LNCaP clone FGC (cell line): ENCODE data around the gene MYOC.

ENCODE experiments used
- DNase-seq: peaks from one replicate; pipeline ENCODE4 v3.0.0-alpha.2; 2011; ENCODE audit warnings: low read depth
- H3K4me3 ChIP-seq: 2 replicates; pipeline ENCODE4 v1.5.1; 2011; ENCODE audit warnings: mild to moderate bottlenecking, low read depth, low read length, control low read depth
- CTCF ChIP-seq: IDR thresholded peaks from 2 replicates; pipeline ENCODE4 v1.5.1; 2012; ENCODE audit warnings: mild to moderate bottlenecking; ENCODE audit not compliant: control insufficient read depth, insufficient read depth; ENCODE audit errors: extremely low read depth

MYOC gene

GRCh38 chr1:171670739-171671138 lies 18.3 kb upstream of the MYOC start:
- H3K4me3 ChIP-seq, result no peak overlapping the region
- TF ChIP-seq CTCF, result no peak
- no peak for DNase-seq

GRCh38 chr1:171668372-171668771 lies 15.9 kb upstream of the MYOC start:
- DNase-seq, result no peak
- TF ChIP-seq CTCF, result no peak
- H3K4me3 ChIP-seq, result no peak overlapping the region

- TF ChIP-seq CTCF, result no peak
- no peak overlapping the region for H3K4me3 ChIP-seq
- no peak for DNase-seq
Measured at GRCh38 chr1:171666114-171666769, 13.8 kb upstream of the MYOC start.

- DNase-seq, result no peak
- TF ChIP-seq CTCF, result no peak
- no peak overlapping the region for H3K4me3 ChIP-seq
Measured at GRCh38 chr1:171664976-171665375, 12.5 kb upstream of the MYOC start.

GRCh38 chr1:171663854-171664575 lies 11.5 kb upstream of the MYOC start:
- TF ChIP-seq CTCF, result no peak
- no peak overlapping the region for H3K4me3 ChIP-seq
- no peak for DNase-seq

- no peak for TF ChIP-seq CTCF
- no peak for DNase-seq
- H3K4me3 ChIP-seq, result no peak overlapping the region
Measured at GRCh38 chr1:171663036-171663853, 10.8 kb upstream of the MYOC start.
